AG08396 (cell line): ENCODE data around the gene TLX3.

Experiments used
- DNase-seq: peaks from one replicate; pipeline ENCODE4 v3.0.0; 2012; ENCODE audit warnings: low spot score, mixed read lengths

Gene TLX3

GRCh38 chr5:171306166-171306565, 2.9 kb upstream of the TLX3 start:
- DNase-seq: no peak

- no peak for DNase-seq
Observed at GRCh38 chr5:171306781-171307591, 2.1 kb upstream of the TLX3 start.

- DNase-seq: no peak
Observed at GRCh38 chr5:171307789-171308452, 1.1 kb upstream of the TLX3 start.

GRCh38 chr5:171309276-171310211, 496 bp downstream of the TLX3 start:
- DNase-seq: peak; percentile 12

GRCh38 chr5:171310212-171310818, 1.3 kb downstream of the TLX3 start:
- DNase-seq: peak; percentile 25

GRCh38 chr5:171310819-171311321, 1.8 kb downstream of the TLX3 start:
- peak; percentile 12 for DNase-seq

- peak; percentile 63 for DNase-seq
Observed at GRCh38 chr5:171311322-171312077, 2.5 kb downstream of the TLX3 start.

- no peak for DNase-seq
Observed at GRCh38 chr5:171312129-171312974, 3.3 kb downstream of the TLX3 start.

GRCh38 chr5:171313481-171314206, 4.6 kb downstream of the TLX3 start:
- DNase-seq: no peak

GRCh38 chr5:171314728-171315385, 5.8 kb downstream of the TLX3 start:
- DNase-seq: peak; percentile 42

- no peak for DNase-seq
Observed at GRCh38 chr5:171315386-171315891, 6.4 kb downstream of the TLX3 start.

GRCh38 chr5:171315925-171316257, 6.8 kb downstream of the TLX3 start:
- DNase-seq: no peak

GRCh38 chr5:171316258-171317121, 7.4 kb downstream of the TLX3 start:
- no peak for DNase-seq

GRCh38 chr5:171317230-171317629, 8.2 kb downstream of the TLX3 start:
- no peak for DNase-seq

GRCh38 chr5:171318026-171318425, 9.0 kb downstream of the TLX3 start:
- DNase-seq: no peak

GRCh38 chr5:171321447-171321846, 12.4 kb downstream of the TLX3 start:
- no peak for DNase-seq

- no peak for DNase-seq
Observed at GRCh38 chr5:171322527-171322926, 13.5 kb downstream of the TLX3 start.

- no peak for DNase-seq
Observed at GRCh38 chr5:171323007-171323406, 14.0 kb downstream of the TLX3 start.
